Spleen (tissue), 11 donors: ENCODE measurements around the gene CNNM3. TPM values are rescaled to one million over a fixed set of nuclear protein-coding genes. Genes with fewer than 3 reads are reported as not detected.

Experiments used
- DNase-seq: peaks from one replicate; pipeline ENCODE4 v3.0.0-alpha.2; 2020
- H3K27ac ChIP-seq, 8 donors: fragments of 200-600 bp; sonication (generic) in 7 of 8; 1 replicate in 4 of 8; 2 replicates in 4 of 8; pipeline versions ENCODE4 v1.5.0 to v1.8.0; 2016 to 2021; ENCODE audit warnings: inconsistent platforms in 4 of 8, mild to moderate bottlenecking in 4 of 8, moderate library complexity in 1 of 8
- H3K27me3 ChIP-seq, 7 donors: fragments of 200-600 bp; sonication (generic) in 6 of 7; replicated peaks in 1 of 7; 1 replicate in 4 of 7; 2 replicates in 3 of 7; pipeline versions ENCODE4 v1.5.0 to v1.8.0; 2016 to 2021; ENCODE audit warnings: inconsistent platforms in 3 of 7, mild to moderate bottlenecking in 1 of 7
- H3K36me3 ChIP-seq, 6 donors: fragments of 200-600 bp; sonication (generic) in 5 of 6; 1 replicate in 4 of 6; 2 replicates in 2 of 6; pipeline versions ENCODE4 v1.5.0 to v1.8.0; 2016 to 2021; ENCODE audit warnings: inconsistent platforms in 2 of 6
- H3K4me1 ChIP-seq, 6 donors: fragments of 200-600 bp; sonication (generic) in 5 of 6; 1 replicate in 3 of 6; 2 replicates in 3 of 6; pipeline versions ENCODE4 v1.5.0 to v1.8.0; 2016 to 2021; ENCODE audit warnings: inconsistent platforms in 3 of 6
- H3K4me3 ChIP-seq, 8 donors: fragments of 200-600 bp; sonication (generic) in 7 of 8; 1 replicate in 4 of 8; 2 replicates in 4 of 8; pipeline versions ENCODE4 v1.5.0 to v1.8.0; 2016 to 2021; ENCODE audit warnings: inconsistent platforms in 4 of 8, mild to moderate bottlenecking in 4 of 8, moderate library complexity in 2 of 8
- H3K9me3 ChIP-seq, 8 donors: fragments of 200-600 bp; sonication (generic) in 7 of 8; 1 replicate in 4 of 8; 2 replicates in 4 of 8; pipeline versions ENCODE4 v1.5.0 to v1.8.0; 2016 to 2021; ENCODE audit warnings: inconsistent platforms in 4 of 8
- POLR2A ChIP-seq, 3 donors: fragments of 450-650 bp; IDR thresholded peaks; one replicate each; pipeline ENCODE4 v1.5.1; 2017; ENCODE audit warnings: antibody characterized with exemption in 3 of 3, mild to moderate bottlenecking in 1 of 3
- POLR2AphosphoS5 ChIP-seq, 3 donors: sonication (generic); formaldehyde crosslinking; IDR thresholded peaks; one replicate each; pipeline ENCODE4 v1.5.1; 2017; ENCODE audit warnings: antibody characterized with exemption in 3 of 3
- WGBS, 5 donors: extraction: QIAGEN DNeasy Blood & Tissue Kit in 3 of 5; methylation state at CpG; one replicate each; pipeline versions ENCODE4 v1.1.5 to v1.1.7; 2013 to 2018; 5-methylcytosine and 5-hydroxymethylcytosine counted together
- intact Hi-C: fragments of 100-400 bp; cut with DNase I; formaldehyde crosslinking; loops from one replicate; pipeline ENCODE4 v1.15.0; 2023; ENCODE audit warnings: low total_unique reads
- polyA plus RNA-seq, 3 donors: library from polyadenylated mRNA; stranded (reverse); fragments of 200-250 nt; gene quantifications; one replicate each; pipeline ENCODE4 v1.2.1, GENCODE V29; 2013
- total RNA-seq, 7 donors: library from RNA; depleted of rRNA in 3 of 7; stranded (reverse); fragments of >200 nt in 3 of 7; fragmentation: NEBNext Ultra II Directional in 4 of 7; extraction: Animal tissue kit (Norgen Biotek cat#: 25700) in 4 of 7; gene quantifications; one replicate each; pipeline versions ENCODE4 v1.1.0 to v1.2.1, GENCODE V29; 2016 to 2021
- TF ChIP-seq, protein P1 (sequence below), 11 experiments: fragments of 200-600 bp in 7 of 11; fragments of 450-650 bp in 4 of 11; sonication (generic) in 4 of 11; IDR thresholded peaks in 8 of 11; conservative IDR thresholded peaks in 3 of 11; 1 replicate in 7 of 11; 2 replicates in 4 of 11; pipeline versions ENCODE4 v1.4.0 to v1.8.0; 2016 to 2021; ENCODE audit warnings: antibody characterized with exemption in 11 of 11, inconsistent platforms in 4 of 11, mild to moderate bottlenecking in 1 of 11
- donor health status: healthy with polysubstance abuse.
- donor health status: DM: no; HTN: no; CAD: no; lungs with moderate emphysema.
- donor health status: DM: no; HTN: no; CAD: no.
- donor health status: Bipolar disorder and iron deficiency.
- donor health status: healthy.
- donor health status: DM: no; HTN: no; CAD: no.
- donor health status: DM: yes; HTN: yes; CAD: no.

CNNM3 gene
- total and polyA plus RNA-seq, 10 donors, result 3.7 to 37.8 (median 23.2) TPM

- TF ChIP-seq, protein P1, sequence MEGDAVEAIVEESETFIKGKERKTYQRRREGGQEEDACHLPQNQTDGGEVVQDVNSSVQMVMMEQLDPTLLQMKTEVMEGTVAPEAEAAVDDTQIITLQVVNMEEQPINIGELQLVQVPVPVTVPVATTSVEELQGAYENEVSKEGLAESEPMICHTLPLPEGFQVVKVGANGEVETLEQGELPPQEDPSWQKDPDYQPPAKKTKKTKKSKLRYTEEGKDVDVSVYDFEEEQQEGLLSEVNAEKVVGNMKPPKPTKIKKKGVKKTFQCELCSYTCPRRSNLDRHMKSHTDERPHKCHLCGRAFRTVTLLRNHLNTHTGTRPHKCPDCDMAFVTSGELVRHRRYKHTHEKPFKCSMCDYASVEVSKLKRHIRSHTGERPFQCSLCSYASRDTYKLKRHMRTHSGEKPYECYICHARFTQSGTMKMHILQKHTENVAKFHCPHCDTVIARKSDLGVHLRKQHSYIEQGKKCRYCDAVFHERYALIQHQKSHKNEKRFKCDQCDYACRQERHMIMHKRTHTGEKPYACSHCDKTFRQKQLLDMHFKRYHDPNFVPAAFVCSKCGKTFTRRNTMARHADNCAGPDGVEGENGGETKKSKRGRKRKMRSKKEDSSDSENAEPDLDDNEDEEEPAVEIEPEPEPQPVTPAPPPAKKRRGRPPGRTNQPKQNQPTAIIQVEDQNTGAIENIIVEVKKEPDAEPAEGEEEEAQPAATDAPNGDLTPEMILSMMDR (IDR thresholded peaks at IDR 0.05 in 8 of 11, conservative IDR thresholded peaks at IDR 0.05 in 3 of 11), result no peak
- TF ChIP-seq POLR2A (IDR thresholded peaks at IDR 0.05) (no peak), POLR2AphosphoS5 (IDR thresholded peaks at IDR 0.05) (no peak)
- intact Hi-C loops, result no loop called here
Measured at GRCh38 chr2:96798733-96799622, 17.1 kb upstream of the CNNM3 start.

DNA sequence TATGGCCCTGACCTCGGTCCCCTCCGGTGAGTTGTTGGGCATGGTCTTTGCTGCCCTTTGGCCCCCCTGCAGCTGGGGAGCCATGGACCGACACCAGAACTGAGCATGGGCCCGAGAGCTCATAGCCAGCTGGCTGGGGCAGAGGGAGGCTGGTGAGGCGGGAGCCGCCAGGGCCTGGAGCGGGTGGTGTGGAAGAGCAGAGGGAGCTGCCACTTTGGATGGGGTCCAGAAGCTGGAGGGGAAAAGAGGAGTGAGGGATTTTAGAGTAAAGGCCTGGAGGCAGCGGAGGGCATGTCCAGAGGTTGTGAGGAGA lies 16.5 kb upstream of the CNNM3 start:
- no peak overlapping the region for H3K27ac ChIP-seq
- no peaks in the 10 kb centered on the region for H3K9me3 ChIP-seq
- no peaks in the 10 kb centered on the region for H3K27me3 ChIP-seq
- 87 to 96% (median 91%) methylated on average over 8 of the region's 8 CpGs for WGBS, 5 donors
- peak; percentile 54 for DNase-seq
- H3K4me3 ChIP-seq, result no peak overlapping the region
- H3K4me1 ChIP-seq, result peaks cover 5 to 32% (median 16%) of the 10 kb centered on the region in 6 donors
- TF ChIP-seq POLR2AphosphoS5 (IDR thresholded peaks at IDR 0.05) (no peak), POLR2A (IDR thresholded peaks at IDR 0.05) (no peak)
- TF ChIP-seq, protein P1 (IDR thresholded peaks at IDR 0.05 in 8 of 11, conservative IDR thresholded peaks at IDR 0.05 in 3 of 11), result no peak
- peaks cover 0 to 51% (median 29%) of the 10 kb centered on the region in 6 donors for H3K36me3 ChIP-seq
- intact Hi-C loops, result no loop called here

More at GRCh38 chr2:96798733-96799622, 17.1 kb upstream of the CNNM3 start:
- DNase-seq, result peak; percentile 70
- Histone ChIP-seq H3K4me3 (no peak overlapping the region), H3K36me3 (peaks cover 0 to 51% (median 29%) of the 10 kb centered on the region in 6 donors), H3K4me1 (peaks cover 5 to 29% (median 16%) of the 10 kb centered on the region in 6 donors), H3K9me3 (no peaks in the 10 kb centered on the region), H3K27ac (no peak overlapping the region), H3K27me3 (no peaks in the 10 kb centered on the region)
- WGBS, 5 donors, result 89 to 93% (median 92%) methylated on average over 23 of the region's 23 CpGs

- peaks cover 0 to 51% (median 29%) of the 10 kb centered on the region in 6 donors for H3K36me3 ChIP-seq
- H3K27me3 ChIP-seq, result no peaks in the 10 kb centered on the region
- H3K27ac ChIP-seq, result peak overlapping the region in 3 of 8 donors; percentile 8 to 35 (median 12)
- 76 to 89% (median 83%) methylated on average over 18 to 27 of the region's 27 CpGs for WGBS, 5 donors
- H3K4me1 ChIP-seq, result peaks cover 5 to 39% (median 19%) of the 10 kb centered on the region in 6 donors
- H3K4me3 ChIP-seq, result no peak overlapping the region
- no peaks in the 10 kb centered on the region for H3K9me3 ChIP-seq
- intact Hi-C loops, result no loop called here
- TF ChIP-seq POLR2AphosphoS5 (IDR thresholded peaks at IDR 0.05) (no peak), POLR2A (IDR thresholded peaks at IDR 0.05) (no peak)
- TF ChIP-seq, protein P1 (IDR thresholded peaks at IDR 0.05 in 8 of 11, conservative IDR thresholded peaks at IDR 0.05 in 3 of 11), result no peak
- peak; percentile 71 for DNase-seq
Measured at GRCh38 chr2:96800061-96801004, 15.7 kb upstream of the CNNM3 start.
